GM23248 (cell line): ENCODE measurements around the gene GLB1L3.

Experiments used
- EZH2 ChIP-seq: fragments of 200-600 bp; sonication (generic); IDR thresholded peaks from 2 replicates; pipeline ENCODE4 v1.6.1; 2018; ENCODE audit warnings: antibody characterized with exemption, mild to moderate bottlenecking; ENCODE audit not compliant: insufficient read depth, poor library complexity, severe bottlenecking
- EZH2phosphoT487 ChIP-seq: fragments of 200-600 bp; sonication (generic); IDR thresholded peaks from 2 replicates; pipeline ENCODE4 v1.6.1; 2018; ENCODE audit warnings: antibody characterized with exemption, moderate library complexity, mild to moderate bottlenecking, low read depth; ENCODE audit not compliant: insufficient read depth

DNA sequence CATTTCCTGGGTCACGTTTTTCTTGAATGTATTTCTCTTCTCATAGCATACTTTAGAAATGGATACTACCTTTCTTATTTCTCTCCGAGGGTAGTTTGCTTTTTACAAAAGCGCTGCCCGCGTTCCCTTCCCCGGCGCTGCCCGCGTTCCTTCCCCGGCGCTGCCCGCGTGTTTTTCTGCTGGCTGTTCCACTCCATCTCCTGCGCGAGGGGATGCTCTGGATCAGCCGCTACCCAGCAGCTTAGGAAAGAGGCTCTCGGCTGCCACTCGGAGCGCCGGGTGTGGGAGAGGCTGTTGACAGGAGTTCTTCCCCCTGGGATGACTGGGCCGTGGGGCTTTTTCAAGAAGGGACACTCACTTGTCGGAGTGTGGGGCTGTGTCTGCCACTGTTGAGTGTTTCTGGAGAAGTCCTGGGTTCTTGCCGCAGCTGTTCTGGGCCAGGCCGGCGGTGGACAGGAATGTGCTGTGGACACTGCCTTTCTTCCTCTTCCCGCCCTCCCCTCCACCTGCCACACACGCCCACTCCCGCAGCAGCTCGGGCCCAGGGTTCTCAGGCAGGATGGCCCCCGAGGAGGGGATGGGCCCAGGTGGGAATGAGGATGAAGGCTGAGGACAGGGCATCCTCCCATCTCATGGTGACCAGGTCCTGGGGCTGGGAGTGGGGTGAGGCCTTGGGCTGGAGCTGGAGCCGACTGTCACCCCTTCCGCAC lies 86.2 kb downstream of the GLB1L3 start:
- TF ChIP-seq EZH2phosphoT487, result no peak
- TF ChIP-seq EZH2, result no peak
